GM12874 (cell line): Measurements from ENCODE around the gene CPNE1.

ENCODE experiments used
- TF ChIP-seq, protein P1 (sequence below): IDR thresholded peaks from 2 replicates; pipeline ENCODE4 v1.5.1; 2011; ENCODE audit warnings: low read depth, mild to moderate bottlenecking, control low read depth, low read length, moderate library complexity; ENCODE audit not compliant: insufficient read depth

Gene CPNE1

DNA sequence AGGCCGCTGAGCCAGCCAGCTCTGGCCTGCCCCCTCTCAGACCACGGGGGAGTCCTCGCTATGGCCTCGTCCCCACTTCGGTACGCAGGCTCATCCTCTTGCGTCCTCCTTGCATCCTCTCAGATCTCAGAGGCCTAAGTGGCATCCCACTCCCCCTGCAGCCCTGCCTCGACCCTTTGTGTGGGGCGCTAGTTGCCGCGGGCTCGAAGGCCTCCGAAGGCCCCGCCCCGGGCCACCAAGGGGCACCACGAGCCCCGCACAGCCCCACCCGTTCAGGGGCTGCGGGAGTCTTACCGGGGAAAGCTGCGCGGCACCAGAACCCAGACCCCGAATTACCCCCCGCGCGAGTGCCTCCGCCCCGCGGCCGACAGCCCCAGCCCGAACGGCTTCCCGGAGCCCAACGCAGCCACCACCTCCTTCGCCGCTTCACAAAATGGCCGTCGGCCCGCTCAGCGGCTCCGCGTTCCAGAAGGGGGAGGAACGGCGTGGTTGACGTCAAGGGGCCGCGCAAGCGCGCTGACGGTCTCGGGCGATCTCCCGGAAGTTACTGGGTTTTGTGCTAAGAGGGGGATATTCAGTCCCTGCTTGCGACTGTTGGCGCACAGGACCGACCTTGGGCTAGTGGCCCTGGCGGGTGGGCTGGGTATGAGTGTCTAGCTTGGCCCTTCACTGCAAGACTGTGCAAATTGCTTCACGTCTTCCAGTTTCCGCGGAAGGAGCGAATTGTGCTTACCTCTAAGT is at the start of gene CPNE1, which contains the start of gene RBM12:
CPNE1 (minus strand) TSS at position 435 of the 741 bp plus-strand sequence. CDS start 31,977 bp downstream, outside the sequence.
RBM12 (minus strand) TSS at position 435 of the 741 bp plus-strand sequence. CDS start 9,578 bp downstream, outside the sequence.
- TF ChIP-seq, protein P1, sequence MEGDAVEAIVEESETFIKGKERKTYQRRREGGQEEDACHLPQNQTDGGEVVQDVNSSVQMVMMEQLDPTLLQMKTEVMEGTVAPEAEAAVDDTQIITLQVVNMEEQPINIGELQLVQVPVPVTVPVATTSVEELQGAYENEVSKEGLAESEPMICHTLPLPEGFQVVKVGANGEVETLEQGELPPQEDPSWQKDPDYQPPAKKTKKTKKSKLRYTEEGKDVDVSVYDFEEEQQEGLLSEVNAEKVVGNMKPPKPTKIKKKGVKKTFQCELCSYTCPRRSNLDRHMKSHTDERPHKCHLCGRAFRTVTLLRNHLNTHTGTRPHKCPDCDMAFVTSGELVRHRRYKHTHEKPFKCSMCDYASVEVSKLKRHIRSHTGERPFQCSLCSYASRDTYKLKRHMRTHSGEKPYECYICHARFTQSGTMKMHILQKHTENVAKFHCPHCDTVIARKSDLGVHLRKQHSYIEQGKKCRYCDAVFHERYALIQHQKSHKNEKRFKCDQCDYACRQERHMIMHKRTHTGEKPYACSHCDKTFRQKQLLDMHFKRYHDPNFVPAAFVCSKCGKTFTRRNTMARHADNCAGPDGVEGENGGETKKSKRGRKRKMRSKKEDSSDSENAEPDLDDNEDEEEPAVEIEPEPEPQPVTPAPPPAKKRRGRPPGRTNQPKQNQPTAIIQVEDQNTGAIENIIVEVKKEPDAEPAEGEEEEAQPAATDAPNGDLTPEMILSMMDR, result no peak

DNA sequence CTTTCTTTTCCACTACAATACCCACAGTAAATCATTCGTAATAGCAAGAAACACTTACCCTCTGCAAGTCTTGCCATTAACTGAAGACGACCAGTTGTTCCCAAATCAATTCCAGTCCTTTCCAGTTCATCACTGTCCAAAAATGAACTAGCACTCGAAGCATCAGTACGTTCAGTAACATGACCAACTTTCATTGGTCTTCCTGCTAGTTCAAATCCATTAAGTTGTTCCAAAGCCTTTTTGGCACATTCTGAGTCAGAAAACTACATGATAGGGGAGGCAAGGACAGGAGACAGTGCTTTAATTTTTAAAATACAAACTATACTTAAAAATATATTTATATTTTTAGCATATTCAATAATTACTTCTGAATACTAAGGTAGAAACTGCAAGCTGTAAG is 49.4 kb upstream of the CPNE1 start:
- TF ChIP-seq, protein P1, result no peak

DNA sequence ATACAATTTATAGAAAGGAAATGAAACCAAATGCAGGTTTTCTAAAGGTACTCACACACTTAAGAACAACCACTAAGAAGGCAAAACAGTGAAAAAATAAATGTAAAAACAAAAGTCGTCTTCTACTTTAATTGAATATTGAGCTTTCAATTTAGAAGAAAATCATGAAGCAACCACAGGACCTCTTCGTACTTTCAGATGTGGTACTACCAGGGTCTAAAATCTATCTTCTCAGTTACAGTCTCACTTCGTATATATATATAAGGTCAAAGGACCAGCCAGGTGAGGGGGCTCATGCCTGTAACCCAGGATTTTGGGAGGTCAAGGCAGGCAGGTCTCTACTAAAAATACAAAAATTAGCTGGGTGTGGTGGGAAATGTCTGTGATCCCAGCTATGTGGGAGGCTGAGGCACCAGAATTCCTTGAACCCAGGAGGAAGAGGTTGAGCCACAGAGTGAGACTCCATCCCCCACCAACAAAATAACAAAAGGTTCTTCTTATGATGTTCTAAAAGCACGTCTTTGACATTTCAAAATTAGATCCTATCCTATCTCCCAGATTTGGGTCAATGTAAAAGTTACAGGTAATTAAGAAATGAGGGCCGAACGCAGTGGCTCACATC is 47.0 kb upstream of the CPNE1 start:
- TF ChIP-seq, protein P1, result no peak

DNA sequence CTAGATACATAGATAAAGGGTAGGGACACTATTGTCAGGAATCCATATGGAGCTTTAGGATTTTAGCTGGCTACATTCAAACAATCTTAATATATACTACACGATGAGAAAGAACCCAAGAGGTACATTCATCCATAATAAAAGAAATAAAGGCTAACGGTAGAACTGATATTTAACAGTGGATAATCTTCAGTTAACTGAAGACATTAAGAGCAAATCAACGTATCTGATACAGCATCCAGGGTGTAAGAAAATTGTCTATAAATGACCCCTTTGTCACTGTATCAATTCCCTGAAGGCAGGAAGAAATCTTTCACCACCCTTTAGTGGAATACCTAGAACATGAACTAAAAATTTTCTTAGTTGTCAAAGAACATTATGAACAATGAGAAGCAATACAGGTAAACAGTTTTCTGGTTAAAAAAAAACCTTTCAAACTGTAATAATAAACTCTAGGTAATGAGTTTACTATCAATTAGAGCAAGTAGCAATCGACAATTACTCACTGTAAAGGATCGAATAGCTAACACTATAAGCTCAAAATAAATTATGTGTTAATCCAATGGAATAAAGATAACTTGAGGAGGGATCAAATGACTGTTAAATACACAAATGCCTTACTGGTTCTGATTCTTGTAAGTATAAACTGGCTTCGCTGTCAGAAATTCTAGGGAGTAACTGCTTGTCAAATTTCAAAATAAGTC is 46.3 kb upstream of the CPNE1 start:
- TF ChIP-seq, protein P1, result no peak

DNA sequence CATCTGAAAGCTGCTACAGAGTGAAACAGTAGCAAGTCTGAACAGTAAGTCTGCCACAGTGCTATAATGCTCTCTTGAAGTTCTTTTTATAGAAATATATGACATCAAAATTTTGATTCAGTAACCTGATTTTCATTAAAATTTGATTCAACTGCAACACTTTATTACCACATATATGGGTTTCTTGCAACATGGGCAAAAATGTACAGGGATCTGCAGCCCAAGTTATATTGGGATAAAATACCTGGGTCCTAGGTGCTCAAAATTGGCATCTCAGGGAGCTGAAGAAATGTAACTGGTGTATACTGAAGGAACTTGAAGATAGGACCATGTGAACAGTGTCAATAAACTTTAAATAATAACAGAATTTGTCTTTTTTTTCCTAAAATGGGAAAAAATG is 45.3 kb upstream of the CPNE1 start:
- TF ChIP-seq, protein P1, result no peak

DNA sequence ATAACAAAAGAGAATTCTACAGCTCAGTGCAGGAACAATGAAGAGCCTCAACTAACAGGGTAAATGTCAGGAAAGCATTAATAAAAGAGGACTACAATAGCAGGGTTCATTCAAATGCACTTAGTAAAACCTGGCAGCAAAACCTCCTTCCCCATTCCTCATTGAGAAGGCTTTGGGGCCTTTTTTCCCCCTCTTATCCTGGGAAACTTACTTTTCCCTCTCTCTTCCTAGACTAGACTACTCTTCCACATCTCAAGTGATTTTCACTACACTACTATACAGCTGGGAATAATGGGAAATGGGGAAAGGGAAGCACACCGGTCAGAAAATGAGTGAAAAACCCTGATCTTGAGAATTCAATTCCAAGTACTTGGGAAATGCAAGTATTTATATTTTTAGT is 44.6 kb upstream of the CPNE1 start:
- TF ChIP-seq, protein P1, result no peak

DNA sequence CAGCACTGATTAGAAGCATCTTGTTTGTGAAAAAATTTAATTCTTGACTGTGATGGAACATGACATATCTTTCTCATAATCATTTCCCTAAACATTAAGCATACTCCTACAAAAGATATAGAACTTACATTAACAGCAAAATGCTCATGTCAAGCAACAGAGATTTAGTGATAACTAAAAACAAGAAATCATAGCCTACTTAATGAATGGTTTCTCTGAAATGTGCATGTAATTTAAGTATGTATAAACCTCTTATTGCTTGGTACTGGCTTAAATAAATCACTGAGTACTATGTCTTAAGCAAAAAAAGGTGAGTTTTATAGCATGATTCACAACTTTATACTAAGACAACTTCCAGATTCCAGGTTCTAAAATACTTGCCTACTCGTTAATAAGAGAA is 43.8 kb upstream of the CPNE1 start:
- TF ChIP-seq, protein P1, result no peak
